Breast epithelium (tissue), 4 donors: ENCODE data around the gene NATD1. TPM values are rescaled to one million over a fixed set of nuclear protein-coding genes. Genes with fewer than 3 reads are reported as not detected.

Experiments used
- DNase-seq, 2 donors: peaks; one replicate each; pipeline ENCODE4 v3.0.0-alpha.2; 2019; ENCODE audit warnings: low spot score in 2 of 2
- H3K27ac ChIP-seq, 2 donors: fragments of 200-600 bp; sonication (generic) in 1 of 2; one replicate each; pipeline ENCODE4 v1.5.1; 2016 to 2019; ENCODE audit warnings: mild to moderate bottlenecking in 1 of 2
- H3K27me3 ChIP-seq, 2 donors: fragments of 200-600 bp; sonication (generic) in 1 of 2; one replicate each; pipeline versions ENCODE4 v1.5.1 to v1.6.0; 2017 to 2019; ENCODE audit warnings: control low read depth in 1 of 2, mild to moderate bottlenecking in 1 of 2
- H3K36me3 ChIP-seq: fragments of 200-600 bp; one replicate; pipeline ENCODE4 v1.5.1; 2019
- H3K4me1 ChIP-seq, 2 donors: fragments of 200-600 bp; sonication (generic); one replicate each; pipeline ENCODE4 v1.5.1; 2016 to 2019; ENCODE audit warnings: control low read depth in 1 of 2
- H3K4me3 ChIP-seq, 3 donors: fragments of 200-600 bp; sonication (generic); 1 replicate in 2 of 3; 2 replicates in 1 of 3; pipeline ENCODE4 v1.5.1; 2016 to 2019; ENCODE audit warnings: mild to moderate bottlenecking in 3 of 3, moderate library complexity in 2 of 3
- H3K9me3 ChIP-seq, 2 donors: fragments of 200-600 bp; sonication (generic) in 1 of 2; one replicate each; pipeline ENCODE4 v1.5.1; 2016 to 2019; ENCODE audit warnings: control low read depth in 1 of 2
- POLR2A ChIP-seq: fragments of 450-650 bp; IDR thresholded peaks from one replicate; pipeline ENCODE4 v1.6.1; 2016; ENCODE audit warnings: antibody characterized with exemption, mild to moderate bottlenecking, moderate library complexity
- POLR2AphosphoS5 ChIP-seq, 3 donors: sonication (generic); formaldehyde crosslinking; IDR thresholded peaks; one replicate each; pipeline ENCODE4 v1.6.1; 2017; ENCODE audit warnings: antibody characterized with exemption in 3 of 3
- intact Hi-C: fragments of 100-400 bp; cut with DNase I; formaldehyde crosslinking; loops from one replicate; pipeline ENCODE4 v1.15.1; 2023; ENCODE audit warnings: low total_unique reads
- total RNA-seq, 3 donors: library from RNA; depleted of rRNA; stranded (reverse); fragments of >200 nt; gene quantifications; one replicate each; pipeline ENCODE4 v1.1.0, GENCODE V29; 2016
- TF ChIP-seq, protein P1 (sequence below), 3 donors: fragments of 450-650 bp; IDR thresholded peaks; one replicate each; pipeline ENCODE4 v1.5.1; 2016 to 2017; ENCODE audit warnings: antibody characterized with exemption in 3 of 3, mild to moderate bottlenecking in 3 of 3, moderate library complexity in 3 of 3

Gene NATD1
- total RNA-seq, 3 donors from 2014 or later, result 8.2 to 11.8 (median 8.6) TPM

DNA sequence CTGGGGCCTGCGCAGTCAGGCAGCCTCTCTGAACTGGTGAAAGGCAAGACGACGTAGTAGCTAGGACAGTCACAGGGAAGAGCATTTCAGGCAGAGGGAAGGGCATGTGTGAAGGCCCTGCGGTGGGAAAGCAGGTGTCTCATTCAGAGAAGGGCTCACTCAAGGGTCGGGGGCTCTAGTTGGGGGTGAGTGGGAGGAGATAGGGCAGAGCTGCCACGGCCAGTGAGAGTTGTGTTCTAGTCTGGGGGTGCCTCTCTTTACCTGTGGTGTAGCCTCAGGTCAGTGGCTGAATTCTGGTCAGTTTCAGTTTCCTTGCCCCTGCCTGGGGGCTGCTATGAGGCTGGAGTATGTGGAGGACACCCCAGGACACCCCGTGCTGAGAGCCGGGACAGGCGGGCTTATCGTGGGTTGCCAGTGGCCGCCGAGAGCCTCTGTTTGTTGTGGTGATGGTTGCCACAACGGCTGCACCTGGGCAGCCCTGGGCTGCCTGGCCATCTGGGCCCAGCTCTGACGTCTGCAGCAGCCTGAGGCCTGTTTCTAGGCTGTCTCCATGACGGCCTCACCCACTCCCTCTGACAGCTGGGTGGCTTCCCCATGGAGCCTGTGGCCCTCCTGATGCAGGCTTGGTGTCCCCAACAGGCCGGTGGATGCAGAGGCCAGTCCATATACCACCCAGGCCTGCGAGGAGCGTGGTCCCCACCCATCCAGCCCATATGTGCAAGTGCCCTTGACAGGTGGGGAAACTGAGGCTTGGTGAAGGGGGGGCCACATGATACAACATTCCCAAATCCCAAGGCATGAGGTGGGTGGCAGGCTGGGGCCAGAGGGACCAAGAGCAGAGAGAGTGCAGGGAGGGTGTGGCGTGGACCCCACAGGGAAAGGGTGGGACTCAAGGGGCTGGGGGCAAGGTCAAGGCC lies 42.1 kb upstream of the NATD1 start:
- peak overlapping the region; percentile 20 to 32 for H3K27ac ChIP-seq
- H3K9me3 ChIP-seq, result no peaks in the 10 kb centered on the region
- peaks cover 0 to 4% of the 10 kb centered on the region in 2 donors for H3K4me1 ChIP-seq
- DNase-seq, result peak; percentile 54 to 72
- H3K27me3 ChIP-seq, result no peaks in the 10 kb centered on the region
- no peaks in the 10 kb centered on the region for H3K36me3 ChIP-seq
- intact Hi-C loops, result no loop called here
- no peak overlapping the region for H3K4me3 ChIP-seq
- TF ChIP-seq POLR2AphosphoS5 (IDR thresholded peaks at IDR 0.05) (no peak), POLR2A (no peak)
- TF ChIP-seq, protein P1, sequence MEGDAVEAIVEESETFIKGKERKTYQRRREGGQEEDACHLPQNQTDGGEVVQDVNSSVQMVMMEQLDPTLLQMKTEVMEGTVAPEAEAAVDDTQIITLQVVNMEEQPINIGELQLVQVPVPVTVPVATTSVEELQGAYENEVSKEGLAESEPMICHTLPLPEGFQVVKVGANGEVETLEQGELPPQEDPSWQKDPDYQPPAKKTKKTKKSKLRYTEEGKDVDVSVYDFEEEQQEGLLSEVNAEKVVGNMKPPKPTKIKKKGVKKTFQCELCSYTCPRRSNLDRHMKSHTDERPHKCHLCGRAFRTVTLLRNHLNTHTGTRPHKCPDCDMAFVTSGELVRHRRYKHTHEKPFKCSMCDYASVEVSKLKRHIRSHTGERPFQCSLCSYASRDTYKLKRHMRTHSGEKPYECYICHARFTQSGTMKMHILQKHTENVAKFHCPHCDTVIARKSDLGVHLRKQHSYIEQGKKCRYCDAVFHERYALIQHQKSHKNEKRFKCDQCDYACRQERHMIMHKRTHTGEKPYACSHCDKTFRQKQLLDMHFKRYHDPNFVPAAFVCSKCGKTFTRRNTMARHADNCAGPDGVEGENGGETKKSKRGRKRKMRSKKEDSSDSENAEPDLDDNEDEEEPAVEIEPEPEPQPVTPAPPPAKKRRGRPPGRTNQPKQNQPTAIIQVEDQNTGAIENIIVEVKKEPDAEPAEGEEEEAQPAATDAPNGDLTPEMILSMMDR (IDR thresholded peaks at IDR 0.05), result no peak

DNA sequence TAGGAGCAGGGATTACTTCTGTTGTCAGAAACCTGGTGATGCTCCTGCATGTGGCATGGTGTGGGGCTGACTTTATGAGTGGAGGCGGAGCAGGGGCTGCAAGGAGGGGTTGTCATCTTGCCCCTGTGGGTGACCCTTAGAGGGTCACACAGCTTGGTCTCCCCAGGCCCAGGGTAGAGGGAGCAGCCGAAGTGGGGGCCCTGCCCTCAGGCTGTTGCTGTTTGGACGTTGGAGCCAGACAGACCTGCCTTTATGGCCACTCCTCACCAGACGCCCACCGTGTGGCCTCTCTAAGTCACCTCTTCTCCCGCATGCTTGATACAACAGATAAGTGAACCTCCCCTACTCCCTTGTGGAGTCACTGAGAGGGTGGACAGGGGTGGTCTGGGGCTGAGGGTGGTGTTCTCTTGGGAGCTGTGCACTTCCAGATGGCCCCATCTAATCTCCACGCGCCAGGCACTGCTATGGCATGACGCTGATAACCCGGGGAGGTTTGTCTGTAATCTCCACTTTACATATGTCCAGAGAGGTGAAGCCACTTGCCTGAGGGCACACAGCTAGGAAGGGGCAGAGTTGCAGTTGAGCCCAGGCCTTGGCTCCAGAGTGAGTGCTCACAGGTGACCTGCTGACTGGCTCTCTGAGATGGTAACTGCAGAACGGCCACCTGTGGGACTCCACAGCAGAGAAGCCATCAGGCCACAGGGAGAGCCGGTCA lies 41.3 kb upstream of the NATD1 start:
- H3K27me3 ChIP-seq, result no peaks in the 10 kb centered on the region
- no peak overlapping the region for H3K4me3 ChIP-seq
- intact Hi-C loops, result no loop called here
- TF ChIP-seq, protein P1 (IDR thresholded peaks at IDR 0.05), result no peak
- TF ChIP-seq POLR2A (no peak), POLR2AphosphoS5 (IDR thresholded peaks at IDR 0.05) (no peak)
- no peaks in the 10 kb centered on the region for H3K9me3 ChIP-seq
- H3K4me1 ChIP-seq, result peaks cover 0 to 6% of the 10 kb centered on the region in 2 donors
- peak overlapping the region; percentile 20 to 32 for H3K27ac ChIP-seq
- no peaks in the 10 kb centered on the region for H3K36me3 ChIP-seq
- no peak for DNase-seq

DNA sequence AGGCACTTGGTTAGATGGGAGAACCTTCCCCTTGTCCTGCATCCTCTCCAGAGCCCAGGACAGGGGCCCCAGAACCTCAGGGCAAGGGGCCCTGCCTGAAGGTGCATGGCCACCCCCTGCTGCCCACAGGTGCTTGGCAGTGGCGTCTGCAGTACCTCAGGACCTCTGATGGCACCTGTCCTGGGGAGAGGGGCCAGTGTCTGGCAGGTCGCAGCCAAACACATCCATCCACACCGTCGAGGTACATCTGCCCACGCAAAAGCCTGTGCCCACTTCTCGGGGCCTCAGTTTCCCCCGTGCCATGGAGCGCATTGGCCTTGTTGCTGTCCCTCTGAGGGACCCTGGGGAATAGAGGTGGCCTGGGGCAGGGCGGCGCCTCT lies 40.6 kb upstream of the NATD1 start:
- no peaks in the 10 kb centered on the region for H3K36me3 ChIP-seq
- H3K4me1 ChIP-seq, result peaks cover 0 to 13% of the 10 kb centered on the region in 2 donors
- no peak overlapping the region for H3K27ac ChIP-seq
- intact Hi-C loops, result no loop called here
- no peaks in the 10 kb centered on the region for H3K9me3 ChIP-seq
- no peak overlapping the region for H3K4me3 ChIP-seq
- H3K27me3 ChIP-seq, result no peaks in the 10 kb centered on the region
- no peak for DNase-seq
- TF ChIP-seq POLR2A (no peak), POLR2AphosphoS5 (IDR thresholded peaks at IDR 0.05) (no peak)
- TF ChIP-seq, protein P1 (IDR thresholded peaks at IDR 0.05), result no peak

DNA sequence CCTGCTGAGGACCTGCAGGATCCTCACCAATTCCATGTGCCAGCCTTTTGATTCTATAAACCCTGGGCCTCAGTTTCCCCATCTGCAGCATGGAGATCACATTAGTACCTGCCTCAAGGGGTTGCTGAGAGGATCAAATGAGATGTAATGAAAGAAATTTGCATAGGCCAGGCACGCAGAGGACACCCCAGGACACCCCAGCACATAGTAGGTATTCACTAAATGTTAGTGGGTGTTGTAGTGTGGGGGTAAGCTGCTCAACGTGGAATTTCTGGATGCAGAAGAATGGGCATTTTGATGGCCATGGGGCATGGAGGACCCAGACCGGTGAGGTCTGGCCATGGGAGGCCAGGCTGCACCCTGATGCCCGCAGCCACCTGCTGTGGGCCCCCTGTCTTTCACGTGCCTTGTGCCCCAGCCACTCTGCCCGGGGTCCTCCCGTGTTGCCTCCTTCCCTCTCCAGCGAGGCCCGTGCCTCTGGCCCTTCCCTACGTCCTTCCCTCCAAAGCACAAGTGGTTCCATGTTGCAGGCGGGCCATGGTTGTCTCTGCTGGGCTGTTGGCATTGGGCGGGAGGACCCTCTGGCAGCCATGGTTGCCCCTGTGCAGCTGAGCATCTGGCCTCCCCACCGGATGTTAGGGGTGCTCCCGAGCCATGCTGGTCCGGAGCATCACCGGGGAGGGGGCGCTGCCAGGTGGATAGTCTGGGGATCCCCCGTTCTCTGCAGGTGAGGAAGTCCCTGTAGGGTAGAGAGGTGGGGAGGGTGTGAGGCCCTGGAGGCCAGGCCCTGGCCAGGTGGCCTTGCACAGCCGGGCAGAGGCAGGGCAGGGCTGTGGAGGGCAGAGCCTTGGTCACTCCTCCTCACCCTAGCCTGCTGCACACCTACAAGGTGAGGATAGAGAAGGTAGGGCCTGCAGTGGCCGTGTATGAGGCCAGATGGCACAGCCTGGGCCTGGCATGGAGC lies 39.9 kb upstream of the NATD1 start:
- DNase-seq, result no peak
- TF ChIP-seq POLR2AphosphoS5 (IDR thresholded peaks at IDR 0.05) (no peak), POLR2A (no peak)
- TF ChIP-seq, protein P1 (IDR thresholded peaks at IDR 0.05), result no peak
- H3K4me1 ChIP-seq, result peaks cover 3 to 20% of the 10 kb centered on the region in 2 donors
- no peaks in the 10 kb centered on the region for H3K27me3 ChIP-seq
- no peak overlapping the region for H3K4me3 ChIP-seq
- no peaks in the 10 kb centered on the region for H3K36me3 ChIP-seq
- H3K27ac ChIP-seq, result no peak overlapping the region
- intact Hi-C loops, result no loop called here
- H3K9me3 ChIP-seq, result no peaks in the 10 kb centered on the region
